ENCODE data around the gene DHCR24.

The DHCR24 gene

GRCh38 chr1:54929700-54930099 lies 42.7 kb upstream of the DHCR24 start:
- H3K27ac ChIP-seq (ENCODE audit: low read depth, low read length): no peak overlapping the region
- no peaks in the 10 kb centered on the region for H3K79me1 ChIP-seq (ENCODE audit: low read length)
- H4K5ac ChIP-seq (ENCODE audit: low read length): no peak overlapping the region
- no peak overlapping the region for H3K18ac ChIP-seq (ENCODE audit: low read length)
- H3K4me2 ChIP-seq (ENCODE audit: low read length): no peak overlapping the region
- H2BK15ac ChIP-seq (replicated peaks; ENCODE audit: low read depth): no peak overlapping the region
- H3K56ac ChIP-seq (ENCODE audit: low read length): no peak overlapping the region
- no peak overlapping the region for H2BK5ac ChIP-seq (ENCODE audit: low read length)
- H3K9ac ChIP-seq (ENCODE audit: low read length): no peak overlapping the region
- no peak for DNase-seq
- H4K8ac ChIP-seq (ENCODE audit: low read depth, low read length): no peak overlapping the region
- H2BK120ac ChIP-seq (ENCODE audit: low read depth, low read length): no peak overlapping the region
- no peak overlapping the region for H3K23ac ChIP-seq (ENCODE audit: low read length)
- no peaks in the 10 kb centered on the region for H3K27me3 ChIP-seq (ENCODE audit: insufficient read depth, low read length, poor library complexity)
- H3K4ac ChIP-seq (ENCODE audit: low read depth, low read length): no peak overlapping the region
- no peaks in the 10 kb centered on the region for H3K4me1 ChIP-seq (ENCODE audit: control insufficient read depth, low read depth, low read length)
- no peaks in the 10 kb centered on the region for H3K36me3 ChIP-seq (ENCODE audit: control insufficient read depth, insufficient read depth, low read length)
- H3K4me3 ChIP-seq (ENCODE audit: low read length): no peak overlapping the region
- no peaks in the 10 kb centered on the region for H3K79me2 ChIP-seq (ENCODE audit: control insufficient read depth, insufficient read depth, low read length)
- no peak overlapping the region for H2AK5ac ChIP-seq (ENCODE audit: low read length)

- Histone ChIP-seq H3K36me3 (ENCODE audit: control insufficient read depth, insufficient read depth, low read length) (no peaks in the 10 kb centered on the region), H2BK5ac (ENCODE audit: low read length) (no peak overlapping the region), H3K4me3 (ENCODE audit: low read length) (no peak overlapping the region), H3K23ac (ENCODE audit: low read length) (peak overlapping the region; percentile 51), H3K27me3 (ENCODE audit: insufficient read depth, low read length, poor library complexity) (no peaks in the 10 kb centered on the region), H2BK120ac (ENCODE audit: low read depth, low read length) (no peak overlapping the region), H3K4me1 (ENCODE audit: control insufficient read depth, low read depth, low read length) (no peaks in the 10 kb centered on the region), H3K18ac (ENCODE audit: low read length) (no peak overlapping the region), H4K8ac (ENCODE audit: low read depth, low read length) (no peak overlapping the region), H3K9ac (ENCODE audit: low read length) (no peak overlapping the region), H3K27ac (ENCODE audit: low read depth, low read length) (no peak overlapping the region), H3K79me2 (ENCODE audit: control insufficient read depth, insufficient read depth, low read length) (no peaks in the 10 kb centered on the region), H3K4ac (ENCODE audit: low read depth, low read length) (no peak overlapping the region), H3K4me2 (ENCODE audit: low read length) (no peak overlapping the region), H3K56ac (ENCODE audit: low read length) (peak overlapping the region; percentile 22), H2AK5ac (ENCODE audit: low read length) (no peak overlapping the region), H2BK15ac (replicated peaks; ENCODE audit: low read depth) (no peak overlapping the region), H4K5ac (ENCODE audit: low read length) (no peak overlapping the region), H3K79me1 (ENCODE audit: low read length) (no peaks in the 10 kb centered on the region)
- WGBS (ENCODE audit: extremely low coverage, insufficient coverage, low lambda C conversion rate): no CpG with 5 or more reads among the region's 2 CpGs
- no peak for DNase-seq
These were observed 41.3 kb upstream of the DHCR24 start for GRCh38 chr1:54928327-54928726.

GRCh38 chr1:54927472-54928240 lies 40.7 kb upstream of the DHCR24 start:
- Histone ChIP-seq H2BK5ac (ENCODE audit: low read length) (no peak overlapping the region), H2AK5ac (ENCODE audit: low read length) (no peak overlapping the region), H3K36me3 (ENCODE audit: control insufficient read depth, insufficient read depth, low read length) (no peaks in the 10 kb centered on the region), H2BK15ac (replicated peaks; ENCODE audit: low read depth) (no peak overlapping the region), H3K27me3 (ENCODE audit: insufficient read depth, low read length, poor library complexity) (no peaks in the 10 kb centered on the region), H3K18ac (ENCODE audit: low read length) (no peak overlapping the region), H4K8ac (ENCODE audit: low read depth, low read length) (no peak overlapping the region), H3K4me1 (ENCODE audit: control insufficient read depth, low read depth, low read length) (no peaks in the 10 kb centered on the region), H4K5ac (ENCODE audit: low read length) (no peak overlapping the region), H3K79me1 (ENCODE audit: low read length) (no peaks in the 10 kb centered on the region), H3K9ac (ENCODE audit: low read length) (no peak overlapping the region), H2BK120ac (ENCODE audit: low read depth, low read length) (no peak overlapping the region), H3K79me2 (ENCODE audit: control insufficient read depth, insufficient read depth, low read length) (no peaks in the 10 kb centered on the region), H3K56ac (ENCODE audit: low read length) (peak overlapping the region; percentile 22), H3K4ac (ENCODE audit: low read depth, low read length) (peak overlapping the region; percentile 26), H3K4me2 (ENCODE audit: low read length) (no peak overlapping the region), H3K23ac (ENCODE audit: low read length) (no peak overlapping the region), H3K4me3 (ENCODE audit: low read length) (no peak overlapping the region), H3K27ac (ENCODE audit: low read depth, low read length) (no peak overlapping the region)
- no peak for DNase-seq
- WGBS (ENCODE audit: extremely low coverage, insufficient coverage, low lambda C conversion rate): no CpG with 5 or more reads among the region's 8 CpGs

- Histone ChIP-seq H3K27ac (ENCODE audit: low read depth, low read length) (no peak overlapping the region), H3K4me2 (ENCODE audit: low read length) (no peak overlapping the region), H3K79me1 (ENCODE audit: low read length) (no peaks in the 10 kb centered on the region), H2BK120ac (ENCODE audit: low read depth, low read length) (no peak overlapping the region), H2BK15ac (replicated peaks; ENCODE audit: low read depth) (no peak overlapping the region), H3K79me2 (ENCODE audit: control insufficient read depth, insufficient read depth, low read length) (no peaks in the 10 kb centered on the region), H2AK5ac (ENCODE audit: low read length) (no peak overlapping the region), H3K27me3 (ENCODE audit: insufficient read depth, low read length, poor library complexity) (no peaks in the 10 kb centered on the region), H4K8ac (ENCODE audit: low read depth, low read length) (no peak overlapping the region), H3K36me3 (ENCODE audit: control insufficient read depth, insufficient read depth, low read length) (no peaks in the 10 kb centered on the region), H2BK5ac (ENCODE audit: low read length) (no peak overlapping the region), H3K4ac (ENCODE audit: low read depth, low read length) (no peak overlapping the region), H3K4me1 (ENCODE audit: control insufficient read depth, low read depth, low read length) (no peaks in the 10 kb centered on the region), H3K4me3 (ENCODE audit: low read length) (no peak overlapping the region), H3K56ac (ENCODE audit: low read length) (no peak overlapping the region), H3K18ac (ENCODE audit: low read length) (no peak overlapping the region), H3K9ac (ENCODE audit: low read length) (no peak overlapping the region), H4K5ac (ENCODE audit: low read length) (no peak overlapping the region), H3K23ac (ENCODE audit: low read length) (no peak overlapping the region)
- WGBS (ENCODE audit: extremely low coverage, insufficient coverage, low lambda C conversion rate): no CpG with 5 or more reads among the region's 2 CpGs
- DNase-seq: no peak
These were observed 40.0 kb upstream of the DHCR24 start for GRCh38 chr1:54926970-54927369.

GRCh38 chr1:54922921-54923421 lies 36.0 kb upstream of the DHCR24 start:
- H2BK120ac ChIP-seq (ENCODE audit: low read depth, low read length): no peak overlapping the region
- no peak overlapping the region for H3K4me3 ChIP-seq (ENCODE audit: low read length)
- peaks cover 3% of the 10 kb centered on the region for H3K4me1 ChIP-seq (ENCODE audit: control insufficient read depth, low read depth, low read length)
- no peak overlapping the region for H3K9ac ChIP-seq (ENCODE audit: low read length)
- no peak overlapping the region for H3K27ac ChIP-seq (ENCODE audit: low read depth, low read length)
- no peak for DNase-seq
- no peak overlapping the region for H2BK15ac ChIP-seq (replicated peaks; ENCODE audit: low read depth)
- H3K79me1 ChIP-seq (ENCODE audit: low read length): no peaks in the 10 kb centered on the region
- no peak overlapping the region for H2BK5ac ChIP-seq (ENCODE audit: low read length)
- no peak overlapping the region for H4K5ac ChIP-seq (ENCODE audit: low read length)
- H3K27me3 ChIP-seq (ENCODE audit: insufficient read depth, low read length, poor library complexity): no peaks in the 10 kb centered on the region
- H3K18ac ChIP-seq (ENCODE audit: low read length): no peak overlapping the region
- H3K4me2 ChIP-seq (ENCODE audit: low read length): no peak overlapping the region
- no CpG with 5 or more reads among the region's 2 CpGs for WGBS (ENCODE audit: extremely low coverage, insufficient coverage, low lambda C conversion rate)
- no peak overlapping the region for H3K56ac ChIP-seq (ENCODE audit: low read length)
- no peaks in the 10 kb centered on the region for H3K36me3 ChIP-seq (ENCODE audit: control insufficient read depth, insufficient read depth, low read length)
- H2AK5ac ChIP-seq (ENCODE audit: low read length): no peak overlapping the region
- H3K79me2 ChIP-seq (ENCODE audit: control insufficient read depth, insufficient read depth, low read length): no peaks in the 10 kb centered on the region
- no peak overlapping the region for H3K4ac ChIP-seq (ENCODE audit: low read depth, low read length)
- H3K23ac ChIP-seq (ENCODE audit: low read length): no peak overlapping the region
- H4K8ac ChIP-seq (ENCODE audit: low read depth, low read length): no peak overlapping the region
